GM23248 (cell line): ENCODE results near the gene CACNA2D2. TPM values are rescaled to one million over a fixed set of nuclear protein-coding genes. Genes with fewer than 3 reads are reported as not detected.

Source experiments
- DNase-seq: peaks from one replicate; pipeline ENCODE4 v3.0.0-alpha.2; 2015
- H2AFZ ChIP-seq: fragments of 200-600 bp; sonication (generic); 2 replicates; pipeline ENCODE4 v1.6.1; 2016; ENCODE audit warnings: antibody characterized with exemption
- H3F3A ChIP-seq: fragments of 200-600 bp; sonication (generic); 2 replicates; pipeline ENCODE4 v1.6.1; 2016; ENCODE audit warnings: mild to moderate bottlenecking, antibody characterized with exemption, mixed run types; ENCODE audit not compliant: insufficient read depth
- H3K27ac ChIP-seq: fragments of 200-600 bp; sonication (generic); 2 replicates; pipeline ENCODE4 v1.5.1; 2016; ENCODE audit warnings: mild to moderate bottlenecking
- H3K27me3 ChIP-seq: fragments of 200-600 bp; sonication (generic); replicated peaks from 2 replicates; pipeline ENCODE4 v1.6.1; 2016; ENCODE audit warnings: mild to moderate bottlenecking; ENCODE audit not compliant: insufficient read depth
- H3K36me3 ChIP-seq: fragments of 200-600 bp; sonication (generic); 2 replicates; pipeline ENCODE4 v1.6.1; 2016; ENCODE audit warnings: low read depth, mild to moderate bottlenecking
- H3K4me1 ChIP-seq: fragments of 200-600 bp; sonication (generic); 2 replicates; pipeline ENCODE4 v1.6.1; 2016; ENCODE audit warnings: mild to moderate bottlenecking; ENCODE audit not compliant: insufficient read depth
- H3K4me2 ChIP-seq: fragments of 200-600 bp; sonication (generic); one replicate; pipeline ENCODE4 v1.6.1; 2016; ENCODE audit warnings: mild to moderate bottlenecking; ENCODE audit not compliant: unreplicated experiment
- H3K4me3 ChIP-seq: fragments of 200-600 bp; sonication (generic); 2 replicates; pipeline ENCODE4 v1.5.1; 2016; ENCODE audit warnings: mild to moderate bottlenecking
- H3K79me2 ChIP-seq: fragments of 200-600 bp; sonication (generic); 2 replicates; pipeline ENCODE4 v1.6.1; 2016; ENCODE audit warnings: mild to moderate bottlenecking; ENCODE audit not compliant: insufficient read depth
- H3K9ac ChIP-seq: fragments of 200-600 bp; sonication (generic); 2 replicates; pipeline ENCODE4 v1.6.1; 2016; ENCODE audit warnings: mild to moderate bottlenecking
- H3K9me2 ChIP-seq: fragments of 200-600 bp; sonication (generic); 2 replicates; pipeline ENCODE4 v1.6.1; 2016; ENCODE audit warnings: mixed run types, mild to moderate bottlenecking, moderate library complexity; ENCODE audit not compliant: insufficient read depth
- H3K9me3 ChIP-seq: fragments of 200-600 bp; sonication (generic); one replicate; pipeline ENCODE4 v1.6.1; 2017; ENCODE audit warnings: low read depth
- H4K20me1 ChIP-seq: fragments of 200-600 bp; sonication (generic); 2 replicates; pipeline ENCODE4 v1.6.0; 2016; ENCODE audit not compliant: insufficient read depth
- EZH2 ChIP-seq: fragments of 200-600 bp; sonication (generic); IDR thresholded peaks from 2 replicates; pipeline ENCODE4 v1.6.1; 2018; ENCODE audit warnings: antibody characterized with exemption, mild to moderate bottlenecking; ENCODE audit not compliant: insufficient read depth, poor library complexity, severe bottlenecking
- EZH2phosphoT487 ChIP-seq: fragments of 200-600 bp; sonication (generic); IDR thresholded peaks from 2 replicates; pipeline ENCODE4 v1.6.1; 2018; ENCODE audit warnings: antibody characterized with exemption, moderate library complexity, mild to moderate bottlenecking, low read depth; ENCODE audit not compliant: insufficient read depth
- WGBS, 2 experiments: methylation state at CpG; one replicate each; pipeline ENCODE4 v1.1.6; 2015 to 2017; ENCODE audit warnings: low lambda C conversion rate in 2 of 2, low coverage in 1 of 2; ENCODE audit errors: missing lambda C conversion rate in 2 of 2; 5-methylcytosine and 5-hydroxymethylcytosine counted together
- in situ Hi-C: fragments of 300-500 bp; cut with MboI; formaldehyde crosslinking; loops from 2 replicates; pipeline ENCODE4 v1.15.0; 2020
- polyA plus RNA-seq: library from polyadenylated mRNA; unstranded; fragments of >200 nt; fragmentation: Nextera tagmentation; extraction: Ambion mirVana; gene quantifications from 2 replicates; pipeline ENCODE4 v1.2.1, GENCODE V29; 2016
- total RNA-seq: library from RNA; depleted of rRNA; stranded (reverse); fragments of >200 nt; shearing (Covaris generic); gene quantifications from 2 replicates; pipeline ENCODE4 v1.2.3, GENCODE V29; 2014

The CACNA2D2 gene
- total and polyA plus RNA-seq, 2 experiments from 2014 or later, result not detected

GRCh38 chr3:50445919-50446318 is 57.5 kb downstream of the CACNA2D2 start:
- DNase-seq, result no peak
- Histone ChIP-seq H3K27me3 (peaks cover 18% of the 10 kb centered on the region; the same call in 1 of the 2 replicates), H4K20me1 (no peaks in the 10 kb centered on the region), H3K4me3 (no peak overlapping the region), H3K79me2 (no peaks in the 10 kb centered on the region), H3K4me1 (no peaks in the 10 kb centered on the region), H3K9ac (no peak overlapping the region), H3K27ac (no peak overlapping the region), H3K36me3 (no peaks in the 10 kb centered on the region), H3F3A (no peaks in the 10 kb centered on the region), H2AFZ (no peak overlapping the region), H3K9me3 (no peaks in the 10 kb centered on the region), H3K4me2 (no peak overlapping the region), H3K9me2 (no peaks in the 10 kb centered on the region)
- 75 to 80% methylated on average over 7 of the region's 7 CpGs for WGBS, 2 experiments
- in situ Hi-C loops, result no loop called here
- TF ChIP-seq EZH2phosphoT487 (no peak), EZH2 (no peak)

- no peaks in the 10 kb centered on the region for H4K20me1 ChIP-seq
- no peak overlapping the region for H3K4me3 ChIP-seq
- no peak overlapping the region for H3K9ac ChIP-seq
- in situ Hi-C loops, result no loop called here
- H3F3A ChIP-seq, result no peaks in the 10 kb centered on the region
- WGBS, 2 experiments, result 22 to 41% methylated on average over 2 of the region's 2 CpGs
- H3K79me2 ChIP-seq, result no peaks in the 10 kb centered on the region
- no peak overlapping the region for H3K4me2 ChIP-seq
- no peaks in the 10 kb centered on the region for H3K9me3 ChIP-seq
- no peaks in the 10 kb centered on the region for H3K4me1 ChIP-seq
- peaks cover 18% of the 10 kb centered on the region; the same call in 1 of the 2 replicates for H3K27me3 ChIP-seq
- H3K27ac ChIP-seq, result no peak overlapping the region
- no peak for DNase-seq
- no peak for TF ChIP-seq EZH2phosphoT487
- no peak for TF ChIP-seq EZH2
- H2AFZ ChIP-seq, result no peak overlapping the region
- H3K9me2 ChIP-seq, result no peaks in the 10 kb centered on the region
- no peaks in the 10 kb centered on the region for H3K36me3 ChIP-seq
Observed at GRCh38 chr3:50444782-50445181, 58.7 kb downstream of the CACNA2D2 start.

GRCh38 chr3:50444213-50444612 is 59.2 kb downstream of the CACNA2D2 start:
- H3K4me3 ChIP-seq, result no peak overlapping the region
- no peak overlapping the region for H2AFZ ChIP-seq
- no peak overlapping the region for H3K27ac ChIP-seq
- no peaks in the 10 kb centered on the region for H3K9me3 ChIP-seq
- DNase-seq, result peak; percentile 25
- 44 to 47% methylated on average over 5 of the region's 5 CpGs for WGBS, 2 experiments
- H3K9ac ChIP-seq, result no peak overlapping the region
- H3K36me3 ChIP-seq, result no peaks in the 10 kb centered on the region
- H3K4me2 ChIP-seq, result no peak overlapping the region
- no peaks in the 10 kb centered on the region for H3K9me2 ChIP-seq
- in situ Hi-C loops, result no loop called here
- H3K79me2 ChIP-seq, result no peaks in the 10 kb centered on the region
- no peaks in the 10 kb centered on the region for H3F3A ChIP-seq
- no peaks in the 10 kb centered on the region for H3K4me1 ChIP-seq
- peaks cover 18% of the 10 kb centered on the region; the same call in 1 of the 2 replicates for H3K27me3 ChIP-seq
- no peaks in the 10 kb centered on the region for H4K20me1 ChIP-seq
- TF ChIP-seq EZH2phosphoT487 (no peak), EZH2 (no peak)

GRCh38 chr3:50442945-50443579 is 60.4 kb downstream of the CACNA2D2 start:
- H3K4me2 ChIP-seq, result no peak overlapping the region
- DNase-seq, result peak; percentile 10
- H3K9me3 ChIP-seq, result no peaks in the 10 kb centered on the region
- no peaks in the 10 kb centered on the region for H3K79me2 ChIP-seq
- H3K4me1 ChIP-seq, result no peaks in the 10 kb centered on the region
- peaks cover 24% of the 10 kb centered on the region for H3K27me3 ChIP-seq
- no peak overlapping the region for H3K4me3 ChIP-seq
- H3K27ac ChIP-seq, result no peak overlapping the region
- H4K20me1 ChIP-seq, result no peaks in the 10 kb centered on the region
- no peaks in the 10 kb centered on the region for H3F3A ChIP-seq
- no peak overlapping the region for H3K9ac ChIP-seq
- H2AFZ ChIP-seq, result no peak overlapping the region
- no peak for TF ChIP-seq EZH2
- no peak for TF ChIP-seq EZH2phosphoT487
- 43 to 45% methylated on average over 21 of the region's 21 CpGs for WGBS, 2 experiments
- no peaks in the 10 kb centered on the region for H3K36me3 ChIP-seq
- H3K9me2 ChIP-seq, result no peaks in the 10 kb centered on the region
- in situ Hi-C loops, result no loop called here
